ENCODE measurements around the gene ZSCAN16.
A peak's percentile ranks its signal among the peaks of the same experiment; 100 is the strongest.
"Not testable (repeated sequence)": the region's sequence is repeated elsewhere in the genome, so short reads cannot be mapped to it uniquely, and the experiment has no call there.

The ZSCAN16 gene

GRCh38 chr6:28124350-28124970, at the start of gene ZSCAN16:
TSS of gene ZSCAN16 (plus strand) at chr6:28124609. CDS start at chr6:28125444, 835 bp downstream.
- peak; percentile 85 for DNase-seq

- DNase-seq: no peak
Observed at GRCh38 chr6:28078050-28078449, 46.4 kb upstream of the ZSCAN16 start.

GRCh38 chr6:28078836-28079235, 45.6 kb upstream of the ZSCAN16 start:
- no peak for DNase-seq

DNA sequence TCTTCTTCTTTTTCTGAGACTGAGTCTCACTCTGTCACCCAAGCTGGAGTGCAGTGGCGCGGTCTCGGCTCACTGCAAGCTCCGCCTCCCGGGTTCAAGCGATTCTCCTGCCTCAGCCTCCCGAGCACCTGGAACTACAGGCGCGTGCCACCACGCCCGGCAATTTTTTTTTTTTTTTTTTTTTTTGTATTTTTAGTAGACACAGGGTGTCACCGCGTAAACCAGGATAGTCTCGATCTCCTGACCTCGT, 44.1 kb upstream of the ZSCAN16 start, which contains the start of gene ZNF165:
Gene ZNF165 (plus strand): TSS at position 188 of the 250 bp plus-strand sequence. CDS start 4,913 bp downstream, outside the sequence.
- not testable (repeated sequence) for DNase-seq

GRCh38 chr6:28080631-28081485, 43.6 kb upstream of the ZSCAN16 start:
- peak; percentile 96 for DNase-seq

DNA sequence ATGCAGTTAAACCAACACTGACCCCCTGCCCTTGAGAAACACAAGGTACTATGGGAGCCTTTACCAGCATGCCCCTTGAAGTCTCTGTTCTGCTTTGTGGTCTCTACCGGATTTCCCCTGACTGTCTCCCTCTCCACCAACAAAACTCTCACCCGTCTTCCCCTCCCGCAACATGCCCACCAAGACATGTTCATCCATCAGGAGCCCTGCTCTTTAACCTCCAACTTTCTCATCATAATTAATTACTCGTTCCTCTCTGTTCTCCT, 43.0 kb upstream of the ZSCAN16 start:
- DNase-seq: no peak

DNA sequence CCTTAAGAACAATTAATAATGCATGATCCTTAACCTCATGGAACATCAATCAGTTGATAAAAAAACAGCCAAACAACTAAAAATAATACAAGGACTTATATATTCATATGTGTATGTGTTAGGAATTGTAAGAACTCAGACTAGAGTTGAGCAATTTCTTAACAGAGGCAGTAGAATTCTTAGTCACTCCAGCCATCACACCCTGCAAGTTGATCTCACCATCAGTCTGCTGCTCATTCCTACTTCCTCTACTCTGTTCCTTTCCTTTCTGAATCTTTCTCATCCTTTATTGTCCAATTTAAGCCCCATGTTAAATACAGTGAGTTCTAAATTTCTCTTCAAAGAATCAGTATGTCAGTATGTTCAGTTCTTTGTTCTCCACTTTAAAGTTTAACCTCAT, 41.5 kb upstream of the ZSCAN16 start:
- no peak for DNase-seq

DNA sequence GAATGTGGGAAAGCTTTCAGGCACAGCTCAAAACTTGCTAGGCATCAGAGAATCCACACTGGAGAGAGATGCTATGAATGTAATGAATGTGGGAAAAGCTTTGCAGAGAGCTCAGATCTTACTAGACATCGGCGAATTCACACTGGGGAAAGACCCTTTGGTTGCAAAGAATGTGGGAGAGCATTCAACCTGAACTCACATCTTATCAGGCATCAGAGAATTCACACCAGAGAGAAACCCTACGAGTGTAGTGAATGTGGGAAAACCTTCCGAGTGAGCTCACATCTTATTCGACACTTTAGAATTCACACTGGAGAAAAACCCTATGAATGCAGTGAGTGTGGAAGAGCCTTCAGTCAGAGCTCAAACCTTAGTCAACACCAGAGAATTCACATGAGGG, 35.4 kb upstream of the ZSCAN16 start:
- no peak for DNase-seq

GRCh38 chr6:28090917-28091586, 33.4 kb upstream of the ZSCAN16 start:
- DNase-seq: no peak

- DNase-seq: not testable (repeated sequence)
Observed at GRCh38 chr6:28102222-28102621, 22.2 kb upstream of the ZSCAN16 start.

DNA sequence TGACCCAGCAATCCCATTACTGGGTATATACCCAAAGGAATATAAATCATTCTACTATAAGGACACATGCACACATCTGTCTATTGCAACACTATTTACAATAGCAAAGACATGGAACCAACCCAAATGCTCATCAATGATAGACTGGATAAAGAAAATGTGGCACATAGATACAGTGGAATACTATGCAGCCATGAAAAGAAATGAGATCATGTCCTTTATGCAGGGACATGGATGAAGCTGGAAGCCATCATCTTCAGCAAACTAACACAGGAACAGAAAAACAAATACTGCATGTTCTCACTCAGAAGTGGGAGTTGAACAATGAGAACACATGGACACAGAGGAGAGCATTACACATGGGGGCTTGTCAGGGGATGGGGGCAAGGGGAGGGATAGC, 21.7 kb upstream of the ZSCAN16 start:
- DNase-seq: not testable (repeated sequence)

DNA sequence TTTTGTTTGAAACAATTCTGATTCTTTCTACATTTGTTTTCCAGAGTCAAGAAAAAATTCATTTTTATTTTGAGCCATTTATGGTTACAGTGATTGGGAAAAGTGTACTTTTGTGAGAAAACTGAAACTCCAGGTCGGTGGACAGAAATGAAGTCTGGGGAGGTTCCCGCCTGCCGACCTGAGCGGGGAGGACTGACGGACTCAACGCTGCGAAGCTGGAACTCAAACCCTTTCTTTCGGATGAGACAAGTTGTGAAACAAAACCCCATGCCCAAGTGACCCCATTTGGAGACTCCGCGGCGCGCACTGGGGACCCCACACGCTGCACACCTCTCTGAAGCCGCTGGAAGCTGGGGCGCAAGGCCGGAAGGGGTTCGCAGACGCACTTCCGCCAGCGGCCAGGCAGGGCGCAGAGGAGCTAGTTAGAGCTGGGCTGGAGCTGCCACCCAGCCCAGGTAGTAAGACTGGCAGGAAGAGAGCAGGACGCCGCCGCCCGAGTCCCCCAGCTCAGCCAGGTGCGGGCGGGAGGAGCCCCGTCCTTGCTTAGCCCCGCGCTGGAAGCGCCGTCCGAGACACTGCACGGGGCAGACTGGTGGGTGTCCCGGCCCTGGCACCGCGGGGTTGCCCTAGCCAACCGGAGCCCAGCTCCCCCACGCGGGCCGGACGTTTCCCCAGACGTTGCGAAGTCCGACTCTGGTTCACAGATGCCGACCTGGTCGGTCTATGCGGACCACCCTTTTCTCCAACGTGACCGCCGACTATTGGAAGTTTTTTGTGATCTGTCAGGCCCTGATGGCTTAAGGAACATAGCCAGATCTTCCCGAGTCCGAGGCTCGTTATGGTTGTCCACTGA, 19.8 kb upstream of the ZSCAN16 start:
- DNase-seq: peak; percentile 87

DNA sequence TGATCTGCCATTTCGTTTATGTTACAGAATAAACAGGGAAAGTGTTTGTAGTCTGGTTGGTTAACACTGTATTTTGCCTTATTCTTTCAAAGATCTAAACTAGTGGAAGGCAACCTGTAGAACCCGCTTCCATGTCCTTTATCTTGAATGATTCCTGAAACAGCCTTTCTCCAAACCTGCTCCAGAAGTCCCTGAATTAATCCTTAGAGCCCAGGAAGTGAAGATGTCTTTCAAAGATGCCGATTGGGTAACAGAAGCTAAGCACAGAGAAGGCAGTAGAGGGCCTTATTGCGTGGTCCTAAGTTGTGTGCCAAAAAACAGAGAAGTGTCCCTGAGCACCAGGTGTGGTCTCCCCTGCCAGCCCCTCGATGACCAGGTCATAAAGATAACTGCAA, 19.2 kb upstream of the ZSCAN16 start:
- DNase-seq: no peak

DNA sequence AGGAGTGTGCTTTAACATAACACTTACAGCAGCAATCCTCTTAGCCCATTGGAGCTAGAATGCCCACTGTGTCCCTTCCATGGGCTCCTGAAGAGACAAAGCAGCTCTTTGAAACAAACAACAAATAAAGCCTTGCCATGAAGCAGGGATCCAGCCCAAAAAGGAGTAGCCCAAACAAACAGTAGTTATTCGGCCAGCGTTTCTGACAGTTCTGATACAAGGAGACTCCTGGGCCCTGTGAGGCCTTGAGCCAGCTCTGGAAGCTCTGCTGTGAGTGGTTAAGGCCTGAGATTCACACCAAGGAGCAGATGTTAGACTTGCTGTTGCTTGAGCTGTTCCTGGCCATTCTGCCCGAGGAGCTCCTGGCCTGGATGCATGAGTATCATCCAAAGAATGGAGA, 16.9 kb upstream of the ZSCAN16 start:
- DNase-seq: peak; percentile 48

DNA sequence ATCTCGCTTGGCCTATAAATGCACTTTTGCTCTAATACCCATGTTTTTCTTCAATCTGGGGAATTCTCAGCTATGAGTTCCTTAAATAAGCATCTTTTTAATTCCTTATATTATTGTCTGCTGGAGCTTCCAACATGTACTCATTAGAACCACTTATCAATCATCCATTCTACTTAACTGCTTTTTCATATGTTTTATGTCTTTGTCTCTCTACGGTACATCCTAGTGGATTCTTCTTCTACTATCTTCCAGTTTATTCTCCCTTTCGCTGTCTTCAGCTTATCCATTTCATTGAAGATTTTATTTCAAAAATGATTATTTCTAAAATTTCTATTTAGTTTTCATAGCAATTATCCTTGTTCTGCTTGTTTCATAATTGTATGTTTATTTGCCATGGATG, 12.4 kb upstream of the ZSCAN16 start:
- DNase-seq: no peak

- no peak for DNase-seq
Observed at GRCh38 chr6:28115799-28116198, 8.6 kb upstream of the ZSCAN16 start.

DNA sequence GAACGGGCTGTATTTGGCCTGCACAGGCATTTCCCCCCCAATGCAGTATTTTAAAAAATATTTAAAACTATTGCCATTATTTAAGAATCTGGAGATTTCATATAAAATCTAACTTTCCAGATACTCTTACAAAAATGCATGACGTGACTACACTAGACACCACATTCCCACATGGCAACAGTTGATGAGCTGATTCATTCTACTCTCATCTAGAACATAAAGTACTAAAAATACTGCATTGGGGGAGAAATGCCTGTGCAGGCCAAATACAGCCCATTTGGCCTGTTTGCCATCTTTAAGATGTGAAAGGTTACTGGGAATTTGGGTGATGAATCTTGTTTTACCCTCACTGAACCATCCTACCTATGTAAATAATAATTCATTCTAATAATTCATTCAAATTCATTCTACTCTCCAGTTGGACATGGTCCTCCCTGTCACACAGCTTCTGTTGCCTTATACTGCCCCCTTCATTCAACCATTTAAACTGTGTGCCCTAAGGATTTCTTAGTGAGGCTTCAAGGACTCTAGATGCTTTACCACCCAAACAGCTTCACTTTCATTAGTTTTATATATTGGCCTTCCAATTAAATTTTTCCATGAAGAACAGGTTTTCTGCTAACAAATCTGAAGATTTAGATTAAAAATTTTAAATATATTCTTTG, 6.9 kb upstream of the ZSCAN16 start:
- no peak for DNase-seq

- DNase-seq: no peak
Observed at GRCh38 chr6:28118217-28118616, 6.2 kb upstream of the ZSCAN16 start.

DNA sequence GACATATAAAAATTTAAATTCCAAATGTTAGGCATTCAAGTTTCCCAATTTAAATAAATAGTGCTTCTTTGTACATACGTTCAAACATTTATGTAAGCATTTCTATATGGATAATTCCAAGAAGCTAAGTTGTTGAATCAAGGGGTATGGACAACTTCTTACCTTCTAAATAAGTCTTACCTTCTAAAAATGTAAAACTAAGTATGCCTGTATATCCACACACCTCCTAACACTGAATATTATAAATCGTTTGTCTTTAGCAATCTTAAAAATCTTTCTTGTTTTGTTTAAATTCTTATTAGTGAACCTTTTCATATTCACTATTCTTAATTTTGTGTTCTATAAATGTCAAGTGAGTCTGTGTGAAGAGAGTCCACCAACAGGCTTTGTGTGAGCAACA, 2.5 kb upstream of the ZSCAN16 start:
- no peak for DNase-seq

DNA sequence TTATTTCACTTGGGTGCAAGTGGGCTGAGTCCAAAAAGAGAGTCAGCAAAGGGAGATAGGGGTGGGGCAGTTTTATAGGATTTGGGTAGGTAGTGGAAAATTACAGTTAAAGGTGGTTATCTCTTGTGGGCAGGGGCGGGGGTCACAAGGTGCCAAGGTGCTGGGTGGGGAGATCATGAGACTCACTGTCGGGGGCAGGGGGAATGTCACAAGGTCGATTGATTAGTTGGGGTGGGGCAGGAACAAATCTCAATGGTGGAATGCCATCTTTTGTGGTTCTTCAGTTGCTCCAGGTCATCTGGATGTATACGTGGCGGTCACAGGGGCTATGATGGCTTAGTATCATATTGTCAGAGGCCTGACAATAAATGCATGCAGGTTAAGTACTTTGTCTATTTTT, 2.1 kb upstream of the ZSCAN16 start:
- DNase-seq: not testable (repeated sequence)

DNA sequence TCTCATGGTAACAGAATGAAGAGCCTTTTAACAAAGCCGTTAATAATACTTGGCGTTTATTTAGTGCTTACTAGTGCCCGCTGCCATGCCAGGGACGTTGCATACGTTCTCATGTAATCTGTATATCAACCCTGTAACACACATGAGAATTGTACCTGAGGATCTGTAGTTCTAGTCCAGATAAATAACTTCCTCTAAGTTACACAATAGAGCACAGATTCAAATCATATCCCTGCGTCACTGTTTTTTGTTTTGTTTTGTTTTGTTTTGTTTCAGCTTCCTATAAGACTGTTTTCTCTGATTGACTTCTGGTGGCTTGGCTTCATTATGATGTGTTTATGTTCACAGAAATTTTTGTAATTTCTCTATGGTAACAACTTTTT, 553 bp downstream of the ZSCAN16 start:
- no peak for DNase-seq

- no peak for DNase-seq
Observed at GRCh38 chr6:28125401-28125800, 992 bp downstream of the ZSCAN16 start.

- peak; percentile 6 for DNase-seq
Observed at GRCh38 chr6:28134015-28134414, 9.6 kb downstream of the ZSCAN16 start.

Data from midbrain (tissue), 1 donor.